Activated naive CD8-positive, alpha-beta T cell treated with anti-CD3 and anti-CD28 coated beads, Interleukin-2, amount 50 U/mL, for 16 hours (primary cell): Measurements from ENCODE around the gene TSHZ2.

Experiments
- DNase-seq: peaks from one replicate; pipeline ENCODE4 v3.0.0-alpha.2; 2020; ENCODE audit warnings: low read depth, low spot score

The TSHZ2 gene

DNA sequence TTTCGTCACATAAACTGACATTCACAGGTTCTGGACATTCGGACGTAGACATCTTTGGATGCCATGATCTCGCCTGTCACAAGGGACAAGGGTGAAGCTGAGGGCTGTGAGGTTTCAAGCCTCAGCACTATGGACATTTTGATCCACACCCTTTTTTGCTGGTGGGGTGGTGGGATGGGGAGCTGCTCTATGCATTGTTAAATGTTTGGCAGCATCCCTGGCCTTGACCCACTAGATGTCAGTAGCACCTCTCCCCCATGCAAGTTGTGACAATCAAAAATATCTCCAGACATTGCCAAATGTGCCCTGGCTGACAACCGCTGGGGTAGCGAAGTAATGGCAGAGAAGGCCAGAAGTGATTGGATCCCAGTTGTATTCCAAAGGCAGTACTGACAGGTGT is 229.4 kb downstream of the TSHZ2 start:
- DNase-seq: no peak

DNA sequence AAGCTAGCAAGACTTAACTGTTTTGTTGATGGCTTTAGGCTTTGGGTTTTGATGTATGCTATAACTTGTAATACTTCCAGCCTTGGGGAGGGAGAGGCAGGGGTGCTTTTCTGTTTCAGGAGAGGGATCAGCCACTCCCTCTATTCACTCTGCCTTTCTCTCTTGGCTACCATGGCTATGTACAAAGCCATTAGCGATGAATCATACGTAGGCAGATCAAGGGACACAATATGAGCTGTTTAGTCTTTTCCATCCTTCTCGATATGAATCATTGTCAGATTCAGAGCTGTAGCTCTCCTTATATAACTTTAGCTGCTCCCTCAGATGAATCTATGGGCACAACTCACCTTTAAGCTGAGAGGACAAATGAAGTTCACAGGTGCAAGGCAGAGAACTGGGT is 230.6 kb downstream of the TSHZ2 start:
- no peak for DNase-seq

DNA sequence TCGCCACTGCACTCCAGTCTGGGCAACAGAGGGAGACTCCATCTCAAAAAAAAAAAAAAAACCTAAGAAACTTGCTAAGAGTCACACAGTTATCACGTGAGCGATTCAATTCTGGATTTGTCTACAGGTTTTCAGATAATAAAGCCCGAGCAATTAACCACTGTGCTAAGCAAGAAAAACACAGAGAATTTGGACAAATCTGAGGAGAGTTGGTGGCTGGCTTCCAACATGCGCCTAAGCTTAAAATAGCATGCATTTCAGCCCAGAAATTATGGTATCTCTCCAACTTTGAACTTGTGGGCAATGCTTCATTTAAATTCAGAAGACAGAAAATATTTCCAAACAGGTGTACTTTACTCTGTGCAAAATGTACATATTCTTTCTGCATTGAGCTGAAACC is 232.9 kb downstream of the TSHZ2 start:
- DNase-seq: no peak

DNA sequence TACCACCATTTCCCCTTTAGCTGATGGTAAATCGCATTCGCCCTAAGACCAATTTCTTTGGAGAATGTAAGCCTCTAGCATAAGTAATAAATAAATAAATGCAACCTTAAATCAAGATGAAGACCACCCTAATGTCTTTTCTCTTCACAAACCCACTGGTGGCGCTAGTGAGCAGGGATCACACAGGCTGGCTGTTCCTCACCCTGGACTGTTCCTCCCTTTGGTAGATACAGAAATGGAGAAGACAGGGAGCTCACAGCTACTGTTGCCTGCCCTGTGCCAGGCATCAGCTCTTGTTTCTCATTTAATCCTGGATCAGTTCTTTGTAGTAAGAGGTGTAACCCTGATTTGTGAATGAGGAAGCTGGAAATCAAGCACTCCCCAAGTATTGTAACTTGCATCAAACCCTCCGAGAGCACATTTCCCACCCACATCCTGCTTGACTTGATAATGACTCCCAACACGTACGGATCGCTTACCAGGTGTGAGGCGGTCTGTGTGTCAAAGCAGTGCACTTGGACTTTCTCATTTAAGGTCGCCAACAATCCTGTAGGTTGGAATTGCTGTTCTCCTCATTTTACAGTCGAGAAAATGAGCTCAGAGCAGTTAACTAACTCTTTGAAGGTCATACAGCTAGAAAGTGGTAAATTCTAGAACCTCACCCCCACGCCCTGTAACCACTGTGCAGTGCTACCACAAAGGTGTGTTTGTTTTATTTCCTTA is 236.1 kb downstream of the TSHZ2 start:
- no peak for DNase-seq

DNA sequence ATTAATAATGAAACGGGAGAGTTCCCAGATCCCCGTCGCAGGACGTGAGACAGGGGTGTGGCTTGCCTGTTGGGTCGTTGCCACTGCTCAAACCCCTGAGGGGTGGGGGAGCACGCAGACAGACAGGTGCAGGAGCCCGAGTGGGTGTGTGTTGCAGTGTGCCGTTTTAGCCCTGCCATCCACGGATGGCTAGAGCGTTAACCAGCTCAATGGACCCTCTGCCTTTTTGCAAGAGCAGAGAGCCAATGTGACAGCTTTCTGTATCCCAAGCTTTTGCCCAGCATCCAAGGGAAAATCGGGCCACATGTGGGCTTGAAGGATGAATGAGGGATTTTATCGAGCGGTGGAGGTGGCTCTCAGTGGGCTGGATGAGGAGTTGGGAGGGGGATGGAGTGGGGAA is 237.9 kb downstream of the TSHZ2 start:
- DNase-seq: no peak

DNA sequence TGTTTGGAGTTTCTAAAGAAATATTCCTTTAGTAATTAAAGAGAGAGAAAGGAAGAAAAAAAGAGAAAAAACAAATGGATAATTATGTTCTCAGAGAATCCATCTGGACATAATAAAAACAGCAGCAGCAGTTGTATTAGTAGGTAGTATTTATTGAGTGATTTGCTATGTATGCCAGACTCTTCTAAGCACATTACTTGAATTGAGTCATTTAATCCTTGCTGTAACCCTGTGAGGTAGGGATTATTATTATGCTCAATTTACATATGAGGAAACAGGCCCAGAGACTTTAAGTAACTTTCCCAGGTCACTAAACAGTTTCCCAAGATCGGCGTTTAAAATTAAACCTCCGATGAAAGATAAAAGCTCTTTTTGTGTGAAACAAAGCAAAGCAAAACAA is 238.8 kb downstream of the TSHZ2 start:
- no peak for DNase-seq

DNA sequence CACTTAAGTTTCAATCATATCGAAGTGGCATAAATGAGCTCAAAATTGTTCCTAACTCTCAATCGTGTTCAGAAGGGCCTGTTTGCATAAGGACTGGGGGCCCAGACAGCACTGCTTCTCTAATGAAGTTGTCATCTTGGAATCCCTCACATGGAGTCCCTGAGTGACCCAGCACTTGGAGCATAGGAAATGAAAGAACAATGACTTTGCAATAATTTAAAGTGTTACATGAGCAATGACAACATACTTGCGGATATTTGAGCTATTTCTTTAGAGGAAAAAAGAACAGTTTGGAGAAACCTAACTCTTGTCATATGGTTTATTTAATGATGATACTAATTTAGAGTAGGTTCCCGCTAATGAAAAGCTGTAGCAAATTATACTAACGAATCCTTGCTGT is 239.9 kb downstream of the TSHZ2 start:
- no peak for DNase-seq

DNA sequence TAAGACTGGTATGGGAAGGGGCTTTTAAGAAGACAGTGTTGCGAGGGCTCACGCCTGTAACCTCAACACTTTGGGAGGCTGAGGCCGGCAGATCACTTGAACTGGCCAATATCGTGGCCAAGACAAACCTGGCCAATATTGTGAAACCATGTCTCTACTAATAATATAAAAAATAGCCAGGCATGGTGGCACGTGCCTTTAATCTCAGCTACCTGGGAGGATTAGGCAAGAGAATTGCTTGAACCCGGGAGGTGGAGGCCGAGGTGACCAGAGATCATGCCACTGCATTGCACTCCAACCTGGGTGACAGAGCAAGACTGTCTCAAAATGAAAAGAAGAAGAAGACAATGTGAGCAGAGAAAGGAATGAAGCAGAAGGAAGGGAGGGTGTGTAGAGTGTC is 242.2 kb downstream of the TSHZ2 start:
- DNase-seq: no peak

DNA sequence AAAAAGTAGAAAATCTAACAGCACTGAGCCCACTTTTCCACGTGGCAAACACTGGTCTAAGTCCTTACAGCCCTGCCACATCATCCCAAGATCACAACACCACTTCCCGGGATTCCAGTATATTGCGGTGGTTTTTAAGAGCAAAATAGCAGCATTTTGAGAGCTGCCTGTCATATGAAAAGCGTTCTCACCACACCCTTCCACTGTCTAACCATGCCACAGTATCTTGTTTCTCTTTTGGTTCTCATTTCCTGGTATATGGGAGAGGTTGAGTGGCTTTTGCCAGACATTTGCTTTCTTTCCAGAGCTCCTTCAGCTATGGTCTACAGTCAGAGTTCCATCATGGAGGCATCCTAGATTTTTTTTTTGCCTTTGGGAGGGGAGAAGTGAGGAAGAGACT is 243.0 kb downstream of the TSHZ2 start:
- no peak for DNase-seq

DNA sequence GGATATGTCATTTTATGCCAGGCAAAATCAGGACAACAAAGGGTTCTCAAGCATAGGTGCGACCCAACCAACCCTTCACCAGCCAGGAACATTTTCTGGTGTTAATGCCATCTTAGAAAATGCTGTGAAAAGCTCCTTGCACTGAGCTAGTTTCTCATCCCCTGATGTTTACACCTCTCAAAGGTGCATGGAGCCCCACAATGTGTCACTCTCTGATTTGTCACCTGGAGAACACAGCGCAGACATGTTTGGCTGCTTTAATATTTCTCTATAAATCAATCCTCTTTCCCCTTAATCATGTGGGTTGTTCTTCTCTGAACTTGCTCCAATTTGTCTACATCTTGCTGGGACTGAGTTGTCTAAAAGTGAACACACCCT is 244.3 kb downstream of the TSHZ2 start:
- no peak for DNase-seq

DNA sequence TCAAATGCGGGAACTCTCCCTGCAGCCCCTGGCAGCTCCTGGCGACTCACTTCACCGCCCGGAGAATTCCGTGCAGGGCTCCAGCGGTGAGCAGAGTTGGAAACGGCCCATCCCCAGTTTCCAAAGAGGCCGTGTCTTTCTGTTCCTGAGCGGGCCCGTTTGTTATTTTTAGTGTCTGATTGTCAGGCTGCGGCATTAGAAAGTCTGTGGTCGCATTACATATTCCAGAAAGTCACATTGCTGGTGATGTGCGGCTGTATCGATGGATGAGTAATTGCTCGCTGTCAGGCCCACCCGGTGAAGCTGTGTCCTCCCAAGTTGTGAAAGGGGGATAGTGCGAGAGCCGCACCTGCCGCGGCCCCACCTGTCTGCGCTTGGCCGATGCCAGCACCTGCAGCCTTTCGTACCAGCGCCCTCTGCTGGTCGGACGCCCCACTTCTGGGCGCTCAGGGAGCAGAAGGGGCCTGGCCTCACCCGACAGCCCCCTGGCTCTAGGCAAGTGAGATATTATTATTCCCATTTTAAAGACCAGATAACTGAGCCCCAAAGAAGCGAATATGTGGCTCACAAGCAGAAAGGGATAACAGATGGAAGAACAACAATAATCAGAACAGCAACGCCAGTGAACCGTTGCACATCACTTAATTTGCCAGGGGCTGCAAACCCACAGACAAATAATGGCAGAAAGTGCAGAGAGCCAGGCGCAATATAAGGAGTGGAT is 244.9 kb downstream of the TSHZ2 start:
- peak; percentile 56 for DNase-seq

DNA sequence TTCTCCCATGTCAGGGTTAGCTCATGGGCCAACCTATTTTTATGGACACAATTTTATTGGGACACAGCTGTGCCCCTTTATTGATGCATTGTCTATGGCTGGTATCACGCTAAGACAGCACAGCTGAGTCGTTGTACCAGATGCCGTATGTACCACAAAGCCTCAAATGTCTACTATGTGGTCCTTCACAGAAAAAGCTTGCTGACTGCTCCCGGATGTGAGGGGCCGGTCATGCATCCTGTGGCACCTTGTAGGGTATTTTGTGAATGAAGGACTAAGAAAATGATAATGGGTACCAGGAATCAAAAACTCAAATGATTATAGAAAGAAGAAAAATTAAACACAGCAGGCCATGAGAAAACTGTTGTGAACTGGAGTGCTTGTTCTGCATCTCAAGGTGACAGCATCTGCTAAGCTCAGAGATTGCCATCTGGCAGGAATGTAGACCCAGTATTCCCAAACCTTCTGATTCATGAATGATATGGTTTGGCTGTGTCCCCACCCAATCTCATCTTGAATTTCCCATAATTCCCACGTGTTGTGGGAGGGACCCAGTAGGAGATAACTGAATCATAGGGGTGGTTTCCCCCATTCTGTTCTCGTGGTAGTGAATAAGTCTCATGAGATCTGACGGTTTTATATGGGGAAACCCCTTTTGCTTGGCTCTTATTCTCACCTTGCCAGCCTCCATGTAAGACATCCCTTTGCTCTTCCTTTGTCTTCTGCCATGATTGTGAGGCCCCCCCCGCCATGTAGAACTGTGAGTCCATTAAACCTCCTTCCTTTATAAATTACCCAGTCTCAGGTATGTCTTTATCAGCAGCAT is 248.5 kb downstream of the TSHZ2 start:
- no peak for DNase-seq

DNA sequence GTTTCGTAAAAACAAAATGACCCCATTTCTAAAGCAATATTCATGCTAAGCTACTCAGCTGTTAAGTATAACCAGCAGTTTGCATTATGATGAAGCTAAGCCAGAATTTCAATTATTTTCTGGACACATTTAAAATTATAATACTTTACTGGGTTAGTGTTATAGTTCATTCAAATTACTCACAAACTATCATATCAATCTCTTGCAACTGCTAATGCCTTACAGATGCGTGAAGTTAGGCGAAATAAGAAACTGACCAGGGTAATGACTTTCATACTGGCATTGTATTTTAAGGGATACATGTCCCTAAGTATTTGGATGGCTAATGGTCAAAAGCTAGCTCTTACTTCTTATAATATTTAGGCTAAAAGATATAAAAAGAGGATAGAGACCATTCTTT is 249.6 kb downstream of the TSHZ2 start:
- DNase-seq: no peak

DNA sequence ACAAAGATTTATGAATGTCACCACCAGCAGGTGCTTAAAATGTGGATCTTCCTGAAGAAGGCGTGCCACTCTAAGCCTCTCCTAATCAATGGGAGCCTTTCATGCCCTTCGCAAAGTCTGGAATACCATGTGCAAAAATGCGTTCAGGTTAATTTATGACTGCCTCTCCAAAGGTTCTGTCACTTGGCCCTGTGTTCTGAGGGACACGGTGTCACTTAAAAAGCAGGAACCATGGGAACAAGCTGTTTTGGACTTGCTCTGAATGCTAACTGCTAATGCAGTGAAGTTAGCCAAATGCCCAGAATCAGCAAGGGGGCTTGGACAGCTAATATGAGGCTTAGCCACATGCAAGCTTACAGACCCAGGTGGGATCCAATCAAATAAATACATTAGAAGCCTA is 250.3 kb downstream of the TSHZ2 start:
- DNase-seq: no peak

DNA sequence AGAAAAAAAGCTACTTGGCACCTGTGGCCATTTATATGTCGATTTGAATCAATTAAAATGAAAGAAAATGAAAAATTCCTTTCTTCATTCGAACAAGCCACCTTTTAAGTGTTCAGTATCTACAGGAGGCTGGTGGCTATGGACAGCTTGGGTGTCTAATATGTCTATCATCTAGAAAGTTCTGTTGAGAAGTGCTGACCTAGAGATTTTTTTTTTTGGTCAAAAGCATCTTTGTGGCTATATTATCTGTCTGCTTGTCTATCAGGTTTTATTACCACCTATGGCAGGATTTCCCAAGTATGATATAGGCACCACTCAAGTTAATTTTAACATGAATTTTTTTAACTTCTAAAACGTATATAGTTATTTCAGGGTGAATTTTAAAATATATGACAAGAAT is 250.8 kb downstream of the TSHZ2 start:
- DNase-seq: no peak

DNA sequence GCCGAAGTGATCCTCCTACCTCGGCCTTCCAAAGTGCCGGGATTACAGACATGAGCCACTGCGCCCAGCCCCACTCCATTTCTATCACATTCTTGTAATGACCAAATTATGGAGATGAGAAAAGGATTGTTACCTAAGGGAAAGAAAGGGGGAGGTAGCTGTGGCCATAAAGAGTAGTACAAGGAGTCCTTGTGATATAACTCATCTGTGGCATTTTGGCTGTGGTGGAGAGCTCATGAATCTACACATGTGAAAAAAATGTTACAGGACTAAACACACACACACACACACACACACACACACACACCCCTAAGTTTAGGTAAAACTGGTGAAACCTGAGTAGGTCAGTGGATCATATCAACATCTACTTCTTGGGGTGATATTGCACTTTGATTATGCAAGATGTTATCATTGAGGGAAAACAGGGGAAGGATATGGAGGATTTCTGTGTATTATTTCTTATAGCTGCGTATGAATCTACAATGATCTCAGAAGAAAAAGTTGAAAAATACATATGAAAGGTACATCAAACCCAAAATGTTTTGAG is 251.5 kb downstream of the TSHZ2 start:
- no peak for DNase-seq

DNA sequence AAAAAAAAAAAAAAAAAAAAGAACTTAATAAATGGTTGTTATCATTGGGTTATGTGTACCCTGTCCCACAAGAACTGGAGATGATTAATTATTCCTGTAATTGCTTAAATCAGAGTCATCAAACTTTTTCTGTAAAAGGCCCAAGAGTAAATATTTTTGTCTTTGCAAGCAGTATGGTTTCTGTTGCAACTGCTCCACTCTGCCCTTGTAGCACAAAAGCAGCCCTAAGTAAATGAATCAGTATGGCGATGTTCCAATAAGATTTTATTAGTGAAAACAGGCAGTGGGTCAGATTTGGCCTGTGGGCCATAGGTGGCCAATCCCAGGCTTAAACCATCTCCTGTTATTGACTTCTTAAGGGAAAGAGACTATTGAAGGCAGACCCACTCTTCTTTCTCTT is 252.7 kb downstream of the TSHZ2 start:
- DNase-seq: no peak

DNA sequence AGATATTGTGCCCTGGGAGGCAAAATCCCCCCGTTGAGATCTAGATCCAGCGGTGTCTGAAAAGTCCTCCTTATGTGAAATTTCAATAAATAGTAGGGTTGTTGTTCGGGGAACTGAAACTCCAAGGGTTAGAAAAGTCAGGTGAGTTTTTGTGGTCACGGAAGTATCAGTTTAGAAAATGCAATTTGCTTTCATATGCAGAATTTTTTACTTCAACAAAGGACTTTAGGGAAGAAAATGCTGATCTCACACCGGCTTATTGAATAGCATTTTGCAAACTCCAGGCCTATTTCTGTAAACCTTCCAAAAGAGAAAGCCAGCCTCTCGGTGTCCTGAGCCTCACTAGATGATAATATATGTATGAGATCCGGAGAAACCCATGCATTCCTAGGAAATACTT is 254.7 kb downstream of the TSHZ2 start:
- no peak for DNase-seq

DNA sequence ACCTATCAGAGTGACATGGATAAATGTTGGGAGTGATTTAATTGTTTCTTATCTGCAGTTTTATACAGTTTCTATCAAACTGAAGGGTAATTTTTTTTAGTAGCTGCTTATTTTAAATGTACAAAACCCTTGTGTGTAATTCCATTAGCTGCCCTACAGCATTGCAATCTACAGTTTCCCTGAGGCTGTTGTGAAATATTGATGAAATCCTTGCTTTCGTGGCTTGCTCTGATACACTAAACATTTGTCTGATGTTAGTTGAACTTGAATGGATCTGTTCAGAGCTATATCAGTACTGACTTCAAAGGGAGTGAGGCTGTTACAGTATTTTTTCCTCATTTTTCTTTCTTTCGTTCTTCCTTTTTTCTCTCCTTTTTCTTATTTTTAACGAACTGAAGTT is 255.4 kb downstream of the TSHZ2 start:
- no peak for DNase-seq

DNA sequence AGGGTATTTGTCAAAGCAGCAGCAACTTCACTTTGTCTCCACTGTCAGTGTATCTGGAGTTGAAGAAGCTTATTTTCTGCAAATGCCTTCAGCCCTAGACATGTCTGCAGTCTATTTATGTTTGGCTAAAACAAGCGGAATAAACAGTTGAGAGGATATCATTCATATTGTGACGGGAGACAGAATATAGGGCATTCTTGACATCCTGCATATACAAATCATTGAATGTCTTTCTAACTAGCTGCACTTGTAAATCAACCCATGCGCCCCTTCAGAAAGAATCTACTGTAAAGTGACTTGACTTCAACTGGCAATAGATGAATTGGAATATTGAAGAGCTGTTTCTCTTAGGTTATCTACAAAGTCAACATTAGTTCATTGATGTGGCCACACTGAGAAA is 258.9 kb downstream of the TSHZ2 start:
- no peak for DNase-seq

DNA sequence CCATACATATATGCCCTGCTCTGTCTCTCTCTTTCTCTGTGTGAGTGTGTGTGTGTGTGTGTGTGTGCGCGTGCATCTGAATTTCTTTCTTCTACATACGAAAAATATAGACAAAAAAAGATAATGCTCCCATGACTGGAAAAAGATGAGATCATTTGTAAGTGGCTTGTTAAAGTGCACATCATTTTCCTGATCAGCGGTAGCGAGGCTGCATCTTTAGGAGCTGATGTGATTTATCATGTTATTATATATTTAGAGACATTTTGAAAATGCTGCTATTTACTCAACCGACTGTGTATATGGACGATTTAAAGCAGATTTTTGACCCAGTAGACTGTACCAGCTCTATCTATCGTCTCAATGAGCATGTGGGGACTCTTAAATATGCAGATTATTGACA is 265.3 kb downstream of the TSHZ2 start:
- no peak for DNase-seq

DNA sequence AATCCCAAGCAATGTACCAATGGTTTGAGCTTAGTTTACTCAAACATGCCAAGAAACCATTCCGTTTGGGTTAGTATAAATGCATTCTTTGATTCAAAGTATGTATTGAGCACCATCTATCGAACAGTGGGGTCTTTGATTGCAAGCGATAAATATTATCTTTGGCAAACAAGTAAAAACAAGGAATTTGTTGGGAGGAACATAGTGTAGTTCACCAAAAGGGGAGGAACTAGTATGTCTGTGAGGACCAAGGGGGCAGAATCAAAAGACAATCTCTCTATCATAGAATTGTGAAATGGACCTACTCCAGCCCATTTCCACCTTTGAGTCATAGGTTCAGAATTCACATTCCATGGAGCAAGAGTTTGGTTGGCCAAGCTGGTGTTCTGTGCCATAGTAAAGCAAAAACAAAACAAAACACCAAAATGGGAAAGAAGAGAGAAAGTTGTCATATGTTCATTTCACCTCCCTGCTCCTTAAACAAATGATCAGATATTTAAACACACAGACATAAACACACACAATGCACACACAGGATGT is 266.0 kb downstream of the TSHZ2 start:
- no peak for DNase-seq
